GM19452 (cell line): Measurements from ENCODE around the gene COL1A1.

Experiments
- ATAC-seq: cut with Tn5 transposase; IDR thresholded peaks from one replicate; pipeline ENCODE4 v1.9.1; 2021; ENCODE audit not compliant: unreplicated experiment

The COL1A1 gene

GRCh38 chr17:50201276-50201854, at the start of gene COL1A1:
TSS of gene COL1A1 (minus strand) at chr17:50201631. CDS start at chr17:50201513, 118 bp downstream.
- ATAC-seq = no peak

- no peak for ATAC-seq
These were observed 46.8 kb upstream of the COL1A1 start for GRCh38 chr17:50248255-50248654.

GRCh38 chr17:50244771-50245170, 43.3 kb upstream of the COL1A1 start:
- ATAC-seq = no peak

- no peak for ATAC-seq
These were observed 40.0 kb upstream of the COL1A1 start for GRCh38 chr17:50241431-50241830.

- no peak for ATAC-seq
These were observed 39.4 kb upstream of the COL1A1 start for GRCh38 chr17:50240851-50241250.

- no peak for ATAC-seq
These were observed 38.5 kb upstream of the COL1A1 start for GRCh38 chr17:50239937-50240336.

GRCh38 chr17:50238601-50239280, 37.3 kb upstream of the COL1A1 start:
- ATAC-seq = no peak

- ATAC-seq = no peak
These were observed 36.5 kb upstream of the COL1A1 start for GRCh38 chr17:50237901-50238300.

GRCh38 chr17:50234581-50234980, 33.1 kb upstream of the COL1A1 start:
- no peak for ATAC-seq

- ATAC-seq = no peak
These were observed 24.3 kb upstream of the COL1A1 start for GRCh38 chr17:50225701-50226240.

- ATAC-seq = no peak
These were observed 21.5 kb upstream of the COL1A1 start for GRCh38 chr17:50222922-50223321.

- ATAC-seq = no peak
These were observed 20.6 kb upstream of the COL1A1 start for GRCh38 chr17:50221864-50222545.

- no peak for ATAC-seq
These were observed 19.9 kb upstream of the COL1A1 start for GRCh38 chr17:50221266-50221863.

- ATAC-seq = no peak
These were observed 19.4 kb upstream of the COL1A1 start for GRCh38 chr17:50220811-50221210.

GRCh38 chr17:50219939-50220465, 18.6 kb upstream of the COL1A1 start:
- no peak for ATAC-seq

- ATAC-seq = no peak
These were observed 17.9 kb upstream of the COL1A1 start for GRCh38 chr17:50219342-50219741.

- no peak for ATAC-seq
These were observed 17.4 kb upstream of the COL1A1 start for GRCh38 chr17:50218771-50219315.

- no peak for ATAC-seq
These were observed 16.8 kb upstream of the COL1A1 start for GRCh38 chr17:50218071-50218759.

GRCh38 chr17:50217591-50217990, 16.2 kb upstream of the COL1A1 start:
- no peak for ATAC-seq

GRCh38 chr17:50214976-50215760, 13.7 kb upstream of the COL1A1 start:
- no peak for ATAC-seq
